RWPE2 (cell line): ENCODE data around the gene FAR1.

ENCODE experiments used
- ATAC-seq: fragments of 200-7000 bp; cut with Tn5 transposase; 3 replicates; pipeline ENCODE4 v1.9.1; 2021; ENCODE audit warnings: low read depth
- DNase-seq: peaks from one replicate; pipeline ENCODE4 v3.0.0-alpha.2; 2020; ENCODE audit warnings: low spot score
- H3K27ac ChIP-seq: fragments of 450-650 bp; 2 replicates; pipeline ENCODE4 v1.5.1; 2017; ENCODE audit warnings: mild to moderate bottlenecking; ENCODE audit not compliant: poor library complexity, severe bottlenecking
- H3K27me3 ChIP-seq: fragments of 250-450 bp; sonication (Bioruptor Pico); 2 replicates; pipeline ENCODE4 v1.5.1; 2021; ENCODE audit warnings: mild to moderate bottlenecking, moderate library complexity; ENCODE audit not compliant: insufficient read depth, poor library complexity, severe bottlenecking
- H3K36me3 ChIP-seq: fragments of 250-450 bp; sonication (Bioruptor Pico); 2 replicates; pipeline ENCODE4 v1.5.1; 2020; ENCODE audit warnings: low read depth, mild to moderate bottlenecking, moderate library complexity
- H3K4me1 ChIP-seq: fragments of 250-450 bp; sonication (Bioruptor Pico); 2 replicates; pipeline ENCODE4 v1.5.1; 2021; ENCODE audit warnings: mild to moderate bottlenecking, moderate library complexity; ENCODE audit not compliant: insufficient read depth, poor library complexity, severe bottlenecking
- H3K4me3 ChIP-seq: fragments of 250-450 bp; sonication (Bioruptor Pico); 2 replicates; pipeline ENCODE4 v1.5.1; 2021; ENCODE audit warnings: mild to moderate bottlenecking, moderate library complexity; ENCODE audit not compliant: severe bottlenecking
- H3K9me3 ChIP-seq: fragments of 250-450 bp; sonication (Bioruptor Pico); 2 replicates; pipeline ENCODE4 v1.5.1; 2021; ENCODE audit warnings: mild to moderate bottlenecking, moderate library complexity; ENCODE audit not compliant: severe bottlenecking
- CTCF ChIP-seq: fragments of 450-650 bp; IDR thresholded peaks from one replicate; pipeline ENCODE4 v1.5.1; 2017; ENCODE audit warnings: mild to moderate bottlenecking, moderate library complexity; ENCODE audit not compliant: poor library complexity, severe bottlenecking

The FAR1 gene

GRCh38 chr11:13761250-13761649, 92.8 kb downstream of the FAR1 start:
- no peaks in the 10 kb centered on the region for H3K36me3 ChIP-seq
- H3K27me3 ChIP-seq: no peaks in the 10 kb centered on the region
- no peaks in the 10 kb centered on the region for H3K9me3 ChIP-seq
- TF ChIP-seq CTCF: no peak
- ATAC-seq (no peak), DNase-seq (no peak)
- no peak overlapping the region for H3K4me3 ChIP-seq
- H3K27ac ChIP-seq: no peak overlapping the region
- H3K4me1 ChIP-seq: no peaks in the 10 kb centered on the region

- H3K36me3 ChIP-seq: no peaks in the 10 kb centered on the region
- no peaks in the 10 kb centered on the region for H3K27me3 ChIP-seq
- no peak overlapping the region for H3K27ac ChIP-seq
- H3K4me3 ChIP-seq: no peak overlapping the region
- no peaks in the 10 kb centered on the region for H3K4me1 ChIP-seq
- ATAC-seq (0 out of 3 replicates have a peak, but pooled peaks have one; percentile 19), DNase-seq (no peak)
- no peak for TF ChIP-seq CTCF
- H3K9me3 ChIP-seq: no peaks in the 10 kb centered on the region
These were observed 93.2 kb downstream of the FAR1 start for GRCh38 chr11:13761716-13762115.

GRCh38 chr11:13762718-13763117, 94.2 kb downstream of the FAR1 start:
- ATAC-seq (no peak), DNase-seq (no peak)
- Histone ChIP-seq H3K27ac (no peak overlapping the region), H3K27me3 (no peaks in the 10 kb centered on the region), H3K4me1 (no peaks in the 10 kb centered on the region), H3K9me3 (no peaks in the 10 kb centered on the region), H3K36me3 (no peaks in the 10 kb centered on the region), H3K4me3 (no peak overlapping the region)
- TF ChIP-seq CTCF: no peak

GRCh38 chr11:13763341-13763740, 94.9 kb downstream of the FAR1 start:
- ATAC-seq (no peak), DNase-seq (no peak)
- Histone ChIP-seq H3K4me3 (no peak overlapping the region), H3K36me3 (no peaks in the 10 kb centered on the region), H3K27me3 (no peaks in the 10 kb centered on the region), H3K4me1 (no peaks in the 10 kb centered on the region), H3K27ac (no peak overlapping the region), H3K9me3 (no peaks in the 10 kb centered on the region)
- TF ChIP-seq CTCF: no peak

- Histone ChIP-seq H3K27ac (no peak overlapping the region), H3K4me1 (no peaks in the 10 kb centered on the region), H3K9me3 (no peaks in the 10 kb centered on the region), H3K4me3 (no peak overlapping the region), H3K36me3 (no peaks in the 10 kb centered on the region), H3K27me3 (peaks cover 6% of the 10 kb centered on the region)
- DNase-seq (no peak), ATAC-seq (no peak)
- no peak for TF ChIP-seq CTCF
These were observed 97.4 kb downstream of the FAR1 start for GRCh38 chr11:13765886-13766285.
